A549 (cell line): ENCODE results near the gene ZNF699. TPM values are rescaled to one million over a fixed set of nuclear protein-coding genes. Genes with fewer than 3 reads are reported as not detected.
"Not testable (repeated sequence)": the region's sequence is repeated elsewhere in the genome, so short reads cannot be mapped to it uniquely, and the experiment has no call there.

ENCODE experiments used
- ATAC-seq, 2 experiments: fragments of 200-7000 bp in 1 of 2; fragments of >200 bp in 1 of 2; cut with Nextera tagmentation in 1 of 2; cut with Tn5 transposase in 1 of 2; 3 replicates each; pipeline versions ENCODE4 v1.8.0 to v1.9.1; 2018 to 2020; ENCODE audit warnings: mild to moderate bottlenecking in 1 of 2, moderate library complexity in 1 of 2
- CTCF ChIA-PET: fragments of 300-600 bp; sonication (Branson Sonifier 250); formaldehyde crosslinking; extraction: SDS; loops from one replicate; lab custom pipeline; 2021; ENCODE audit warnings: antibody characterized with exemption, inconsistent platforms; lab: Yijun Ruan, JAX
- POLR2A ChIA-PET: fragments of 350-600 bp; formaldehyde crosslinking; extraction: SDS; loops from one replicate; lab custom pipeline; 2021; ENCODE audit warnings: antibody characterized with exemption, inconsistent platforms; lab: Yijun Ruan, JAX
- DNase-seq, 2 experiments: peaks; one replicate each; pipeline versions ENCODE4 v3.0.0 to v3.0.0-alpha.2; 2011 to 2016; ENCODE audit warnings: low read depth in 1 of 2, low spot score in 1 of 2
- FAIRE-seq: peaks from 2 replicates; lab custom pipeline; 2011; peaks lifted over from hg19 to GRCh38; lab: Jason Lieb, UNC
- H3K27ac ChIP-seq, 2 experiments: fragments of >200 bp; sonication (Bioruptor Twin); formaldehyde crosslinking; 3 replicates each; pipeline ENCODE4 v1.5.1; 2016 to 2017
- H3K4me1 ChIP-seq: fragments of >200 bp; sonication (Bioruptor Twin); formaldehyde crosslinking; 3 replicates; pipeline ENCODE4 v1.6.1; 2016
- H3K4me2 ChIP-seq: fragments of >200 bp; sonication (Bioruptor Twin); formaldehyde crosslinking; 3 replicates; pipeline ENCODE4 v1.6.1; 2016
- H3K4me3 ChIP-seq: fragments of >200 bp; sonication (Bioruptor Twin); formaldehyde crosslinking; 3 replicates; pipeline ENCODE4 v1.5.1; 2016
- H3K9me3 ChIP-seq: fragments of >200 bp; sonication (Bioruptor Twin); formaldehyde crosslinking; 3 replicates; pipeline ENCODE4 v1.6.1; 2016
- BHLHE40 ChIP-seq: IDR thresholded peaks from 2 replicates; pipeline ENCODE4 v1.6.1; 2012; ENCODE audit warnings: low read depth, low read length, inconsistent platforms
- CBX8 ChIP-seq: fragments of 200-600 bp; sonication (generic); IDR thresholded peaks from 2 replicates; pipeline ENCODE4 v1.6.1; 2016
- CEBPB ChIP-seq, 2 experiments: fragments of >200 bp in 1 of 2; sonication (Bioruptor Twin) in 1 of 2; formaldehyde crosslinking in 1 of 2; IDR thresholded peaks; 2 replicates each; pipeline ENCODE4 v1.6.1; 2012 to 2016
- CHD2 ChIP-seq: fragments of 150-350 bp; IDR thresholded peaks from 2 replicates; pipeline ENCODE4 v1.6.1; 2014; ENCODE audit warnings: low read length; ENCODE audit not compliant: partially characterized antibody
- EHMT2 ChIP-seq: fragments of 200-600 bp; sonication (generic); IDR thresholded peaks from 2 replicates; pipeline ENCODE4 v1.6.1; 2016; ENCODE audit warnings: antibody characterized with exemption, low read depth, mild to moderate bottlenecking, moderate library complexity
- EP300 ChIP-seq, 2 experiments: fragments of >200 bp; sonication (Bioruptor Twin); formaldehyde crosslinking; IDR thresholded peaks; 2 replicates in 1 of 2; 3 replicates in 1 of 2; pipeline ENCODE4 v1.6.1; 2016 to 2017
- HOXB13 ChIP-seq: fragments of 250-450 bp; sonication (Bioruptor Pico); IDR thresholded peaks from 2 replicates; pipeline ENCODE4 v1.5.0; 2020; ENCODE audit warnings: low read depth, mild to moderate bottlenecking, moderate library complexity
- JUN ChIP-seq, 2 experiments: fragments of >200 bp; sonication (Bioruptor Twin); formaldehyde crosslinking; IDR thresholded peaks; 2 replicates in 1 of 2; 3 replicates in 1 of 2; pipeline ENCODE4 v1.6.1; 2016 to 2017
- JUNB ChIP-seq: fragments of >200 bp; sonication (Bioruptor Twin); formaldehyde crosslinking; IDR thresholded peaks from 2 replicates; pipeline ENCODE4 v1.6.1; 2016
- KDM1A ChIP-seq: fragments of 200-600 bp; sonication (generic); IDR thresholded peaks from 2 replicates; pipeline ENCODE4 v1.6.1; 2016; ENCODE audit warnings: low read depth, mild to moderate bottlenecking
- KDM5A ChIP-seq: fragments of 200-600 bp; sonication (generic); IDR thresholded peaks from 2 replicates; pipeline ENCODE4 v1.6.1; 2016; ENCODE audit warnings: antibody characterized with exemption, mild to moderate bottlenecking
- MAFK ChIP-seq: fragments of 450-650 bp; IDR thresholded peaks from 2 replicates; pipeline ENCODE4 v1.6.1; 2014; ENCODE audit not compliant: partially characterized antibody
- MAZ ChIP-seq: fragments of 150-350 bp; IDR thresholded peaks from 2 replicates; pipeline ENCODE4 v1.6.1; 2014; ENCODE audit warnings: antibody characterized with exemption, low read depth, low read length, borderline replicate concordance
- MYC ChIP-seq: IDR thresholded peaks from 2 replicates; pipeline ENCODE4 v1.6.1; 2012; ENCODE audit warnings: mild to moderate bottlenecking, inconsistent platforms, low read length, improper control_type of control experiment, borderline replicate concordance
- NFE2L2 ChIP-seq: fragments of 150-350 bp; conservative IDR thresholded peaks from 2 replicates; pipeline ENCODE4 v1.6.1; 2014; ENCODE audit warnings: low read length
- NPAS2 ChIP-seq: fragments of 250-450 bp; sonication (Bioruptor Pico); IDR thresholded peaks from 2 replicates; pipeline ENCODE4 v1.8.0; 2022; ENCODE audit warnings: mild to moderate bottlenecking, moderate library complexity, borderline replicate concordance
- NR3C1 ChIP-seq: fragments of >200 bp; sonication (Bioruptor Twin); formaldehyde crosslinking; IDR thresholded peaks from 3 replicates; pipeline ENCODE4 v1.6.1; 2017
- RFX5 ChIP-seq: fragments of 450-650 bp; IDR thresholded peaks from 2 replicates; pipeline ENCODE4 v1.7.1; 2014; ENCODE audit warnings: antibody characterized with exemption, mild to moderate bottlenecking, moderate library complexity
- TP53 ChIP-seq: fragments of 250-450 bp; sonication (Bioruptor Pico); IDR thresholded peaks from 2 replicates; pipeline ENCODE4 v1.5.0; 2021; ENCODE audit warnings: mild to moderate bottlenecking, moderate library complexity
- ZC3H11A ChIP-seq: fragments of 450-650 bp; IDR thresholded peaks from 2 replicates; pipeline ENCODE4 v1.6.1; 2014; ENCODE audit warnings: antibody characterized with exemption, mild to moderate bottlenecking
- ZFP36 ChIP-seq: fragments of 450-650 bp; IDR thresholded peaks from 2 replicates; pipeline ENCODE4 v1.6.1; 2014; ENCODE audit warnings: borderline replicate concordance; ENCODE audit not compliant: partially characterized antibody
- ZNF302 ChIP-seq: fragments of 250-450 bp; sonication (Bioruptor Pico); IDR thresholded peaks from 2 replicates; pipeline ENCODE4 v1.9.0; 2021; ENCODE audit warnings: inconsistent platforms, mild to moderate bottlenecking, moderate library complexity
- WGBS: methylation state at CpG from one replicate; pipeline ENCODE4 v1.1.6; 2017; ENCODE audit errors: missing lambda C conversion rate; 5-methylcytosine and 5-hydroxymethylcytosine counted together
- polyA plus RNA-seq, 4 experiments: library from polyadenylated mRNA; depleted of rRNA in 3 of 4; stranded (reverse); fragments of >200 nt; fragmentation: RNase III in 1 of 4; extraction: RNeasy Plus Mini Kit Qiagen cat#74134 plus additional on column Dnase treatment in 1 of 4; gene quantifications; 2 replicates in 3 of 4; 3 replicates in 1 of 4; pipeline ENCODE4 v1.2.3, GENCODE V29; 2011 to 2017
- TF ChIP-seq, protein P1 (sequence below): IDR thresholded peaks from 2 replicates; pipeline ENCODE4 v1.6.1; 2012
- TF ChIP-seq, protein P2 (sequence below): fragments of 250-450 bp; sonication (Bioruptor Pico); IDR thresholded peaks from 2 replicates; pipeline ENCODE4 v1.5.0; 2020; ENCODE audit warnings: low read depth, mild to moderate bottlenecking, moderate library complexity
- TF ChIP-seq, protein P3 (sequence below): fragments of >200 bp; sonication (Bioruptor Twin); formaldehyde crosslinking; IDR thresholded peaks from 3 replicates; pipeline ENCODE4 v1.5.1; 2016
- TF ChIP-seq, protein P4 (sequence below): IDR thresholded peaks from 2 replicates; pipeline ENCODE4 v1.6.1; 2012
- TF ChIP-seq, protein P5 (sequence below): fragments of >200 bp; sonication (Bioruptor Twin); formaldehyde crosslinking; IDR thresholded peaks from 2 replicates; pipeline ENCODE4 v1.6.1; 2016

The ZNF699 gene
- polyA plus RNA-seq, 2 of the 4 experiments (the other 2 are of a cell fraction), result 1.1 to 1.6 TPM

DNA sequence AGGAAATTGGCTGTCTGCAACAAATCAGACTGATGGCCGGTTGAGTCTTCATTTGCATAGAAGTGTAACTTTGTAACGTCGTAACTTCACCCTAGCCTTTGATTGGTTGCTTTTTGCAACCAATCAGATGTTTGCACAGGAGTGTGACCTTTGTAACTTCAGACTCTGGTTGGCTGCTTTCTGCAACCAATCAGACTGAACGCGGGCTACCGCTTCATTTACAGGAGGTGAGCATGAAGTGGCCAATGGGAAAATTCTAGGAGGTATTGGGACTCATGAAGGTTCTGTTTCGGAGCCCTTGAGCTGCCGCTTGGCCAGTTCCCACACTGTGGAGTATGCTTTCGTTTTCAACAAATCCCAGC lies 13.9 kb upstream of the ZNF699 start:
- WGBS, result 19% methylated on average over 9 of the region's 9 CpGs
- ChIA-PET POLR2A (interaction anchor here (0.5 to 1.0 kb wide), 3 partner anchors 36 to 1157 kb away, joined by 3 to 4 read pairs (median 3); partner anchors contain the start of gene ZNF846), CTCF (interaction anchor here (0.9 to 1.2 kb wide), 2 partner anchors 12 to 13 kb away, joined by 3 to 4 read pairs; partner anchors contain the start of gene ZNF699)
- no peak for TF ChIP-seq JUNB
- TF ChIP-seq TP53 (CRISPR knock-in tag), result no peak
- no peak for TF ChIP-seq CEBPB (IDR thresholded peaks at IDR 0.05)
- no peak for TF ChIP-seq RFX5
- no peak for TF ChIP-seq MAZ
- TF ChIP-seq, protein P1, sequence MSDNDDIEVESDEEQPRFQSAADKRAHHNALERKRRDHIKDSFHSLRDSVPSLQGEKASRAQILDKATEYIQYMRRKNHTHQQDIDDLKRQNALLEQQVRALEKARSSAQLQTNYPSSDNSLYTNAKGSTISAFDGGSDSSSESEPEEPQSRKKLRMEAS, result no peak
- TF ChIP-seq BHLHE40, result no peak
- TF ChIP-seq, protein P2, sequence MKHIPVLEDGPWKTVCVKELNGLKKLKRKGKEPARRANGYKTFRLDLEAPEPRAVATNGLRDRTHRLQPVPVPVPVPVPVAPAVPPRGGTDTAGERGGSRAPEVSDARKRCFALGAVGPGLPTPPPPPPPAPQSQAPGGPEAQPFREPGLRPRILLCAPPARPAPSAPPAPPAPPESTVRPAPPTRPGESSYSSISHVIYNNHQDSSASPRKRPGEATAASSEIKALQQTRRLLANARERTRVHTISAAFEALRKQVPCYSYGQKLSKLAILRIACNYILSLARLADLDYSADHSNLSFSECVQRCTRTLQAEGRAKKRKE (CRISPR knock-in tag), result no peak
- TF ChIP-seq EHMT2, result no peak
- TF ChIP-seq ZFP36, result no peak
- no peak for TF ChIP-seq NPAS2
- no peak for TF ChIP-seq NFE2L2
- TF ChIP-seq, protein P3, sequence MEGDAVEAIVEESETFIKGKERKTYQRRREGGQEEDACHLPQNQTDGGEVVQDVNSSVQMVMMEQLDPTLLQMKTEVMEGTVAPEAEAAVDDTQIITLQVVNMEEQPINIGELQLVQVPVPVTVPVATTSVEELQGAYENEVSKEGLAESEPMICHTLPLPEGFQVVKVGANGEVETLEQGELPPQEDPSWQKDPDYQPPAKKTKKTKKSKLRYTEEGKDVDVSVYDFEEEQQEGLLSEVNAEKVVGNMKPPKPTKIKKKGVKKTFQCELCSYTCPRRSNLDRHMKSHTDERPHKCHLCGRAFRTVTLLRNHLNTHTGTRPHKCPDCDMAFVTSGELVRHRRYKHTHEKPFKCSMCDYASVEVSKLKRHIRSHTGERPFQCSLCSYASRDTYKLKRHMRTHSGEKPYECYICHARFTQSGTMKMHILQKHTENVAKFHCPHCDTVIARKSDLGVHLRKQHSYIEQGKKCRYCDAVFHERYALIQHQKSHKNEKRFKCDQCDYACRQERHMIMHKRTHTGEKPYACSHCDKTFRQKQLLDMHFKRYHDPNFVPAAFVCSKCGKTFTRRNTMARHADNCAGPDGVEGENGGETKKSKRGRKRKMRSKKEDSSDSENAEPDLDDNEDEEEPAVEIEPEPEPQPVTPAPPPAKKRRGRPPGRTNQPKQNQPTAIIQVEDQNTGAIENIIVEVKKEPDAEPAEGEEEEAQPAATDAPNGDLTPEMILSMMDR, result no peak
- TF ChIP-seq, protein P4, sequence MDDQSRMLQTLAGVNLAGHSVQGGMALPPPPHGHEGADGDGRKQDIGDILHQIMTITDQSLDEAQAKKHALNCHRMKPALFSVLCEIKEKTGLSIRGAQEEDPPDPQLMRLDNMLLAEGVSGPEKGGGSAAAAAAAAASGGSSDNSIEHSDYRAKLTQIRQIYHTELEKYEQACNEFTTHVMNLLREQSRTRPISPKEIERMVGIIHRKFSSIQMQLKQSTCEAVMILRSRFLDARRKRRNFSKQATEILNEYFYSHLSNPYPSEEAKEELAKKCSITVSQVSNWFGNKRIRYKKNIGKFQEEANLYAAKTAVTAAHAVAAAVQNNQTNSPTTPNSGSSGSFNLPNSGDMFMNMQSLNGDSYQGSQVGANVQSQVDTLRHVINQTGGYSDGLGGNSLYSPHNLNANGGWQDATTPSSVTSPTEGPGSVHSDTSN, result no peak
- no peak for TF ChIP-seq ZNF302
- no peak for TF ChIP-seq EP300 (IDR thresholded peaks at IDR 0.05)
- no peak for TF ChIP-seq ZC3H11A
- no peaks in the 10 kb centered on the region for H3K4me1 ChIP-seq
- peak; percentile 14 to 79 for DNase-seq
- H3K4me3 ChIP-seq, result peak overlapping the region; percentile 66
- peak overlapping the region; percentile 22 to 86; a peak in 5 of 6 replicates for H3K27ac ChIP-seq
- peaks cover 36% of the 10 kb centered on the region for H3K9me3 ChIP-seq
- ATAC-seq, result peak; percentile 73 to 78
- no peak for FAIRE-seq
- H3K4me2 ChIP-seq, result peak overlapping the region; percentile 63

DNA sequence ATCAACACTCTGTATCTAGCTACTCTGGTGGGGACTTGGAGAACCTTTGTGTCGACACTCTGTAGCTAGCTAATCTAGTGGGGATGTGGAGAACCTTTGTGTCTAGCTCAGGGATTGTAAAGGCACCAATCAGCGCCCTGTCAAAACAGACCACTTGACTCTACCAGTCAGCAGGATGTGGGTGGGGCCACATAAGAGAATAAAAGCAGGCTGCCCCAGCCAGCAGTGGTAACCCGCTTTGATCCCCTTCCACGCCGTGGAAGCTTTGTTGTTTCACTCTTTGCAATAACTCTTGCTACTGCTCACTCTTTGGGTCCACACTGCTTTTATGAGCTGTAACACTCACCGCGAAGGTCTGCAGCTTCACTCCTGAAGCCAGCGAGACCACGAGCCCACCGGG lies 12.6 kb upstream of the ZNF699 start:
- ATAC-seq, POLR2A ChIA-PET, H3K4me2 ChIP-seq, CTCF ChIA-PET, H3K4me1 ChIP-seq, DNase-seq, FAIRE-seq, H3K27ac ChIP-seq, H3K4me3 ChIP-seq: not testable (repeated sequence)
- peaks cover 29% of the 10 kb centered on the region for H3K9me3 ChIP-seq
- WGBS, result 84% methylated on average over 8 of the region's 10 CpGs

DNA sequence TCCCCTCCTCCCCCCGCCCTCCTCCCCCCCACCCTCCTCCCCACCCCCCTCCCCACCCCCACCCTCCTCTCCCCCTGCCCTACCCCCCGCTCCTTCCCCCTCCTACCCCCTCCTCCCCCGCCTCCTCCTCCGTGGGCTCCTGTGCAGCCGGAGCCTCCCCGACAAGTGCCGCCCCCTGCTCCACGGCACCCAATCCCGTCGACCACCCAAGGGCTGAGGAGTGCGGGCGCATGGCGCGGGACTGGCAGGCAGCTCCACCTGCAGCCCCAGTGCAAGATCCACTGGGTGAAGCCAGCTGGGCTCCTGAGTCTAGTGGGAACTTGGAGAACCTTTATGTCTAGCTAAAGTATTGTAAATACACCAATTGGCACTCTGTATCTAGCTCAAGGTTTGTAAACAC lies 12.1 kb upstream of the ZNF699 start:
- DNase-seq, CTCF ChIA-PET: not testable (repeated sequence)

DNA sequence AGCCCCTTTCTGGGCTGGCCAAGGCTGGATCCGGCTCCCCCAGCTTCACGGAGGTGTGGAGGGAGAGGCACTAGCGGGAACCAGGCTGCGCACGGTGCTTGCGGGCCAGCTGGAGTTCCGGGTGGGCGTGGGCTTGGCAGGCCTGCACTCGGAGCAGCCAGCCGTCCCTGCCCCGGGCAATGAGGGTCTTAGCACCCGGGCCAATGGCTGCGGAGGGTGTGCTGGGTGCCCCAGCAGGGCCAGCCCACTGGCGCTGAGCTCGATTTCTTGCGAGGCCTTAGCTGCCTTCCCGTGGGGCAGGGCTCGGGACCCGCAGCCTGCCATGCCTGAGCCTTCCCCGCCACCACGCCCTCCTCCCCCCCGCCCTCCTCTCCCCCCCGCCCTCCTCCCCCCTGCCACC lies 11.7 kb upstream of the ZNF699 start:
- ChIA-PET POLR2A (no interaction called here), CTCF (no interaction called here)
- 56% methylated on average over 7 of the region's 23 CpGs for WGBS
- no peak for FAIRE-seq
- Histone ChIP-seq H3K9me3 (peaks cover 25% of the 10 kb centered on the region), H3K4me2 (no peak overlapping the region), H3K4me3 (no peak overlapping the region), H3K4me1 (no peaks in the 10 kb centered on the region), H3K27ac (no peak overlapping the region)
- no peak for DNase-seq
- no peak for ATAC-seq
- TF ChIP-seq MAFK (no peak), EP300 (IDR thresholded peaks at IDR 0.05) (no peak), NR3C1 (no peak), BHLHE40 (no peak), KDM5A (no peak), KDM1A (no peak), HOXB13 (CRISPR knock-in tag) (no peak), CHD2 (no peak), CBX8 (no peak), JUN (IDR thresholded peaks at IDR 0.05) (no peak), MYC (no peak)
- TF ChIP-seq, protein P5, sequence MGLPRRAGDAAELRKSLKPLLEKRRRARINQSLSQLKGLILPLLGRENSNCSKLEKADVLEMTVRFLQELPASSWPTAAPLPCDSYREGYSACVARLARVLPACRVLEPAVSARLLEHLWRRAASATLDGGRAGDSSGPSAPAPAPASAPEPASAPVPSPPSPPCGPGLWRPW, result no peak
- TF ChIP-seq, protein P2 (CRISPR knock-in tag), result no peak

More for the DNA sequence above, 12.1 kb upstream of the ZNF699 start:
- H3K27ac ChIP-seq, ATAC-seq, POLR2A ChIA-PET, H3K4me1 ChIP-seq, H3K4me3 ChIP-seq, H3K4me2 ChIP-seq, FAIRE-seq: not testable (repeated sequence)
- WGBS, result no CpG with 5 or more reads among the region's 14 CpGs
- peaks cover 25% of the 10 kb centered on the region for H3K9me3 ChIP-seq
